K562 (cell line): ENCODE data around the gene LRRC14B. TPM values are rescaled to one million over a fixed set of nuclear protein-coding genes. Genes with fewer than 3 reads are reported as not detected.
A peak's percentile ranks its signal among the peaks of the same experiment; 100 is the strongest.
"Not testable (repeated sequence)": the region's sequence is repeated elsewhere in the genome, so short reads cannot be mapped to it uniquely, and the experiment has no call there.

ENCODE experiments used
- CXXC5 ChIP-seq: fragments of 250-450 bp; sonication (Bioruptor Pico); IDR thresholded peaks from 2 replicates; pipeline ENCODE4 v1.8.0; 2022; ENCODE audit warnings: inconsistent platforms, mild to moderate bottlenecking, moderate library complexity
- FOXM1 ChIP-seq, 2 experiments: fragments of 450-650 bp in 1 of 2; sonication (generic) in 1 of 2; formaldehyde crosslinking in 1 of 2; IDR thresholded peaks; 2 replicates each; pipeline versions ENCODE4 v1.6.1 to v1.9.0; 2017 to 2022; ENCODE audit warnings: low read depth in 2 of 2, mild to moderate bottlenecking in 2 of 2, missing genetic modification reagents in 1 of 2, moderate library complexity in 1 of 2
- MBD2 ChIP-seq: sonication (generic); IDR thresholded peaks from 2 replicates; pipeline ENCODE4 v1.6.1; 2016; ENCODE audit warnings: low read depth, borderline replicate concordance
- SIN3A ChIP-seq, 2 experiments: fragments of 150-350 bp in 1 of 2; IDR thresholded peaks; 2 replicates each; pipeline ENCODE4 v1.6.1; 2011 to 2016; ENCODE audit warnings: borderline replicate concordance in 2 of 2, low read depth in 2 of 2, low read length in 2 of 2, mild to moderate bottlenecking in 2 of 2, moderate library complexity in 2 of 2; ENCODE audit not compliant: control insufficient read depth in 1 of 2
- polyA plus RNA-seq, 8 experiments: library from polyadenylated mRNA; depleted of rRNA in 4 of 8; stranded (reverse) in 5 of 8; unstranded in 3 of 8; fragments of >200 nt; fragmentation: Nextera tagmentation in 2 of 8; fragmentation: Illumina TruSeq in 1 of 8; extraction: Ambion mirVana in 2 of 8; extraction: Trizol in 1 of 8; gene quantifications; 2 replicates each; pipeline versions ENCODE4 v1.2.1 to v1.2.3, GENCODE V29; 2011 to 2014; ENCODE audit warnings: inconsistent platforms in 1 of 8, missing spikeins in 1 of 8
- total RNA-seq, 7 experiments: library from RNA; depleted of rRNA in 6 of 7; stranded (reverse); fragments of >200 nt in 6 of 7; fragmentation: Illumina TruSeq in 2 of 7; extraction: Trizol in 2 of 7; gene quantifications; 2 replicates each; pipeline versions ENCODE4 v1.2.1 to v1.2.3, GENCODE V29; 2011 to 2021; ENCODE audit warnings: low replicate concordance in 1 of 7
- TF ChIP-seq, protein P1 (sequence below): fragments of 450-650 bp; IDR thresholded peaks from 2 replicates; pipeline ENCODE4 v1.6.1; 2016; ENCODE audit warnings: mild to moderate bottlenecking, moderate library complexity
- TF ChIP-seq, protein P2 (sequence below): fragments of 200-800 bp; sonication (Bioruptor generic); IDR thresholded peaks from 2 replicates; pipeline ENCODE4 v1.6.1; 2017; ENCODE audit warnings: missing genetic modification characterization, missing compliant biosample characterization
- TF ChIP-seq, protein P3 (sequence below), 3 experiments: fragments of 200-800 bp in 1 of 3; sonication (Bioruptor generic) in 1 of 3; sonication (generic) in 1 of 3; formaldehyde crosslinking in 1 of 3; IDR thresholded peaks; 2 replicates each; pipeline versions ENCODE4 v1.6.1 to v1.8.0; 2016 to 2022; ENCODE audit warnings: mild to moderate bottlenecking in 2 of 3, missing compliant biosample characterization in 2 of 3, missing genetic modification characterization in 2 of 3, missing genetic modification reagents in 1 of 3

Gene LRRC14B
- total and polyA plus RNA-seq, 9 of the 15 experiments (the other 6 are each of a cell fraction or from before 2014, with no cell fraction given): not detected

DNA sequence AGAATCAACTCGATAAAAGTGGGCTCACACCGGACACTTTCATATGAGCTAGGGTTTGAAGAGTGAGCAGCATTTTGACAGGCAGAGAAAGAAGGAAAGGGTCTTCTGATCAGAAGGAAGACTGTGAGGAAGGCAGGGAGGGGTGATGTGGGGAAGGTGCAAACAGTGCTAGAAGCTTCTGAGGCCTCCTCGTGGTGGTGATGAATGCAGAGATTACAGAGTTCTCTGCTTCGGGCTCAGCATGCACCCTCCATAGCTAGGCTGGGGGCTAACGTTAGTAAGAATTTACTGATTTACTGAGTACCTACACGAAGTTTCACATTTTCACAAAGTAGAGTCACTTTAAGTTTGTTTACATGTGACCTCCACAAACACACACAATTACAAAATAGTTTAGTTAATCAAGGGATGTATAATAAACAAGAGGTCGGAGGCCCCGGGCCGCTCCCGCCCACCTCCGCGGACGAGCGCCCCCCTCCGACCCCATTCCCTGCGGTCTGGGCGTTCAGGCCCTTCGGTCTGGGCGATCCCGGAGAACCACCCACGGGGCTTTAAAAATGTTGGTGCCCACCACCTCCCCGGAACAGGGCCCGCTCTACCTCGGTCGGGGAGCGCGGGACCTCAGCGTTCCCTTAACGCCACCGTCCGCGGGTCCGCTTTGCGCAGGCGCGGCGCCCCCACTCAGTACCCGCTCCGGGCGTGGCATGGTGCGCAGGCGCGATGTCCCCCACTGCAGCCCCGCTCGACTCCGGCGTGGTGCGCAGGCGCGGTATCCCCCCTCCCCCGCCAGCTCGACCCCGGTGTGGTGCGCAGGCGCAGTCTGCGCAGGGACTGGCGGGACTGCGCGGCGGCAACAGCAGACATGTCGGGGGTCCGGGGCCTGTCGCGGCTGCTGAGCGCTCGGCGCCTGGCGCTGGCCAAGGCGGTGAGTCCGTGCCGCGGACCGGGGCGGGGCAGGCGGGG is 26.5 kb downstream of the LRRC14B start, which contains the start of the genes CCDC127 and SDHA (continued):
- TF ChIP-seq, protein P1, sequence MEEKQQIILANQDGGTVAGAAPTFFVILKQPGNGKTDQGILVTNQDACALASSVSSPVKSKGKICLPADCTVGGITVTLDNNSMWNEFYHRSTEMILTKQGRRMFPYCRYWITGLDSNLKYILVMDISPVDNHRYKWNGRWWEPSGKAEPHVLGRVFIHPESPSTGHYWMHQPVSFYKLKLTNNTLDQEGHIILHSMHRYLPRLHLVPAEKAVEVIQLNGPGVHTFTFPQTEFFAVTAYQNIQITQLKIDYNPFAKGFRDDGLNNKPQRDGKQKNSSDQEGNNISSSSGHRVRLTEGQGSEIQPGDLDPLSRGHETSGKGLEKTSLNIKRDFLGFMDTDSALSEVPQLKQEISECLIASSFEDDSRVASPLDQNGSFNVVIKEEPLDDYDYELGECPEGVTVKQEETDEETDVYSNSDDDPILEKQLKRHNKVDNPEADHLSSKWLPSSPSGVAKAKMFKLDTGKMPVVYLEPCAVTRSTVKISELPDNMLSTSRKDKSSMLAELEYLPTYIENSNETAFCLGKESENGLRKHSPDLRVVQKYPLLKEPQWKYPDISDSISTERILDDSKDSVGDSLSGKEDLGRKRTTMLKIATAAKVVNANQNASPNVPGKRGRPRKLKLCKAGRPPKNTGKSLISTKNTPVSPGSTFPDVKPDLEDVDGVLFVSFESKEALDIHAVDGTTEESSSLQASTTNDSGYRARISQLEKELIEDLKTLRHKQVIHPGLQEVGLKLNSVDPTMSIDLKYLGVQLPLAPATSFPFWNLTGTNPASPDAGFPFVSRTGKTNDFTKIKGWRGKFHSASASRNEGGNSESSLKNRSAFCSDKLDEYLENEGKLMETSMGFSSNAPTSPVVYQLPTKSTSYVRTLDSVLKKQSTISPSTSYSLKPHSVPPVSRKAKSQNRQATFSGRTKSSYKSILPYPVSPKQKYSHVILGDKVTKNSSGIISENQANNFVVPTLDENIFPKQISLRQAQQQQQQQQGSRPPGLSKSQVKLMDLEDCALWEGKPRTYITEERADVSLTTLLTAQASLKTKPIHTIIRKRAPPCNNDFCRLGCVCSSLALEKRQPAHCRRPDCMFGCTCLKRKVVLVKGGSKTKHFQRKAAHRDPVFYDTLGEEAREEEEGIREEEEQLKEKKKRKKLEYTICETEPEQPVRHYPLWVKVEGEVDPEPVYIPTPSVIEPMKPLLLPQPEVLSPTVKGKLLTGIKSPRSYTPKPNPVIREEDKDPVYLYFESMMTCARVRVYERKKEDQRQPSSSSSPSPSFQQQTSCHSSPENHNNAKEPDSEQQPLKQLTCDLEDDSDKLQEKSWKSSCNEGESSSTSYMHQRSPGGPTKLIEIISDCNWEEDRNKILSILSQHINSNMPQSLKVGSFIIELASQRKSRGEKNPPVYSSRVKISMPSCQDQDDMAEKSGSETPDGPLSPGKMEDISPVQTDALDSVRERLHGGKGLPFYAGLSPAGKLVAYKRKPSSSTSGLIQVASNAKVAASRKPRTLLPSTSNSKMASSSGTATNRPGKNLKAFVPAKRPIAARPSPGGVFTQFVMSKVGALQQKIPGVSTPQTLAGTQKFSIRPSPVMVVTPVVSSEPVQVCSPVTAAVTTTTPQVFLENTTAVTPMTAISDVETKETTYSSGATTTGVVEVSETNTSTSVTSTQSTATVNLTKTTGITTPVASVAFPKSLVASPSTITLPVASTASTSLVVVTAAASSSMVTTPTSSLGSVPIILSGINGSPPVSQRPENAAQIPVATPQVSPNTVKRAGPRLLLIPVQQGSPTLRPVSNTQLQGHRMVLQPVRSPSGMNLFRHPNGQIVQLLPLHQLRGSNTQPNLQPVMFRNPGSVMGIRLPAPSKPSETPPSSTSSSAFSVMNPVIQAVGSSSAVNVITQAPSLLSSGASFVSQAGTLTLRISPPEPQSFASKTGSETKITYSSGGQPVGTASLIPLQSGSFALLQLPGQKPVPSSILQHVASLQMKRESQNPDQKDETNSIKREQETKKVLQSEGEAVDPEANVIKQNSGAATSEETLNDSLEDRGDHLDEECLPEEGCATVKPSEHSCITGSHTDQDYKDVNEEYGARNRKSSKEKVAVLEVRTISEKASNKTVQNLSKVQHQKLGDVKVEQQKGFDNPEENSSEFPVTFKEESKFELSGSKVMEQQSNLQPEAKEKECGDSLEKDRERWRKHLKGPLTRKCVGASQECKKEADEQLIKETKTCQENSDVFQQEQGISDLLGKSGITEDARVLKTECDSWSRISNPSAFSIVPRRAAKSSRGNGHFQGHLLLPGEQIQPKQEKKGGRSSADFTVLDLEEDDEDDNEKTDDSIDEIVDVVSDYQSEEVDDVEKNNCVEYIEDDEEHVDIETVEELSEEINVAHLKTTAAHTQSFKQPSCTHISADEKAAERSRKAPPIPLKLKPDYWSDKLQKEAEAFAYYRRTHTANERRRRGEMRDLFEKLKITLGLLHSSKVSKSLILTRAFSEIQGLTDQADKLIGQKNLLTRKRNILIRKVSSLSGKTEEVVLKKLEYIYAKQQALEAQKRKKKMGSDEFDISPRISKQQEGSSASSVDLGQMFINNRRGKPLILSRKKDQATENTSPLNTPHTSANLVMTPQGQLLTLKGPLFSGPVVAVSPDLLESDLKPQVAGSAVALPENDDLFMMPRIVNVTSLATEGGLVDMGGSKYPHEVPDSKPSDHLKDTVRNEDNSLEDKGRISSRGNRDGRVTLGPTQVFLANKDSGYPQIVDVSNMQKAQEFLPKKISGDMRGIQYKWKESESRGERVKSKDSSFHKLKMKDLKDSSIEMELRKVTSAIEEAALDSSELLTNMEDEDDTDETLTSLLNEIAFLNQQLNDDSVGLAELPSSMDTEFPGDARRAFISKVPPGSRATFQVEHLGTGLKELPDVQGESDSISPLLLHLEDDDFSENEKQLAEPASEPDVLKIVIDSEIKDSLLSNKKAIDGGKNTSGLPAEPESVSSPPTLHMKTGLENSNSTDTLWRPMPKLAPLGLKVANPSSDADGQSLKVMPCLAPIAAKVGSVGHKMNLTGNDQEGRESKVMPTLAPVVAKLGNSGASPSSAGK: peak; percentile 26; the same call in 1 of the 2 replicates
- peak; percentile 74 for TF ChIP-seq CXXC5
- TF ChIP-seq, protein P2, sequence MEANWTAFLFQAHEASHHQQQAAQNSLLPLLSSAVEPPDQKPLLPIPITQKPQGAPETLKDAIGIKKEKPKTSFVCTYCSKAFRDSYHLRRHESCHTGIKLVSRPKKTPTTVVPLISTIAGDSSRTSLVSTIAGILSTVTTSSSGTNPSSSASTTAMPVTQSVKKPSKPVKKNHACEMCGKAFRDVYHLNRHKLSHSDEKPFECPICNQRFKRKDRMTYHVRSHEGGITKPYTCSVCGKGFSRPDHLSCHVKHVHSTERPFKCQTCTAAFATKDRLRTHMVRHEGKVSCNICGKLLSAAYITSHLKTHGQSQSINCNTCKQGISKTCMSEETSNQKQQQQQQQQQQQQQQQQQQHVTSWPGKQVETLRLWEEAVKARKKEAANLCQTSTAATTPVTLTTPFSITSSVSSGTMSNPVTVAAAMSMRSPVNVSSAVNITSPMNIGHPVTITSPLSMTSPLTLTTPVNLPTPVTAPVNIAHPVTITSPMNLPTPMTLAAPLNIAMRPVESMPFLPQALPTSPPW (CRISPR knock-in tag): peak; percentile 92
- peak; percentile 12 to 49; a peak in 1 of 4 replicates for TF ChIP-seq SIN3A (IDR thresholded peaks at IDR 0.05; ENCODE audit: borderline replicate concordance in 2 of 2, control insufficient read depth in 1 of 2, low read depth in 2 of 2, low read length in 2 of 2)
- TF ChIP-seq, protein P3, sequence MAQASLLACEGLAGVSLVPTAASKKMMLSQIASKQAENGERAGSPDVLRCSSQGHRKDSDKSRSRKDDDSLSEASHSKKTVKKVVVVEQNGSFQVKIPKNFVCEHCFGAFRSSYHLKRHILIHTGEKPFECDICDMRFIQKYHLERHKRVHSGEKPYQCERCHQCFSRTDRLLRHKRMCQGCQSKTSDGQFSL (CRISPR knock-in tag; IDR thresholded peaks at IDR 0.05): peak; percentile 81; the same call in 1 of the 2 replicates
- TF ChIP-seq, protein P3 (tag; IDR thresholded peaks at IDR 0.05): not testable (repeated sequence)
- 0 out of 2 replicates have a peak, but pooled peaks have one; percentile 14 for TF ChIP-seq FOXM1 (IDR thresholded peaks at IDR 0.05; ENCODE audit: low read depth)
- peak; percentile 25; the same call in 1 of the 2 replicates for TF ChIP-seq FOXM1 (CRISPR knock-in tag; IDR thresholded peaks at IDR 0.05; ENCODE audit: low read depth)
- TF ChIP-seq MBD2: 0 out of 2 replicates have a peak, but pooled peaks have one; percentile 38
